GM18505 (cell line): Measurements from ENCODE around the gene CLDN22.

Source experiments
- ATAC-seq: cut with Tn5 transposase; IDR thresholded peaks from one replicate; pipeline ENCODE4 v1.9.1; 2021; ENCODE audit not compliant: unreplicated experiment
- POLR2A ChIP-seq: IDR thresholded peaks from 4 replicates; pipeline ENCODE4 v1.6.1; 2011; ENCODE audit warnings: borderline replicate concordance; ENCODE audit not compliant: insufficient read depth, insufficient read length; ENCODE audit errors: extremely low read depth

The CLDN22 gene

DNA sequence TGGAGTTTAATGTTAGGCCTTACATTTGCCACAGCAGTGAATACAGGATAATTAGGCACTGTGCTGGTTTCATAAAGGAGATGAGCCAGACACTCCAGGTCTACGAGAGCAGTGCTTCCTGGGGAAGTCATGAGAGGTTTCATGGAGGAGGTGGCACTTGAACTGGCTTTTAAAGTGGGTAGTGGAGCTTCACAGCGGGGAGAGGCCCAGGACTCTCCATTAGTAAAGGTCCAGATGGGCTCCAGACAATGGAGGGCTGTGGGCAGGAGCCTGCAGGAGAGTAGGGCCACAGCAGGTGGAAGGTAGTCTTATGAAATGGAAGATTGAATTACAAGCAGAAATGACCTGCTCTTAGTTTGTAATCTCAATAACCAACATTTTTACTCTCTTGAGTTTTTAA lies 29.0 kb downstream of the CLDN22 start:
- ATAC-seq: no peak
- no peak for TF ChIP-seq POLR2A

GRCh38 chr4:183289688-183290087 lies 30.4 kb downstream of the CLDN22 start:
- ATAC-seq: no peak
- no peak for TF ChIP-seq POLR2A

GRCh38 chr4:183288955-183289354 lies 31.1 kb downstream of the CLDN22 start:
- ATAC-seq: no peak

DNA sequence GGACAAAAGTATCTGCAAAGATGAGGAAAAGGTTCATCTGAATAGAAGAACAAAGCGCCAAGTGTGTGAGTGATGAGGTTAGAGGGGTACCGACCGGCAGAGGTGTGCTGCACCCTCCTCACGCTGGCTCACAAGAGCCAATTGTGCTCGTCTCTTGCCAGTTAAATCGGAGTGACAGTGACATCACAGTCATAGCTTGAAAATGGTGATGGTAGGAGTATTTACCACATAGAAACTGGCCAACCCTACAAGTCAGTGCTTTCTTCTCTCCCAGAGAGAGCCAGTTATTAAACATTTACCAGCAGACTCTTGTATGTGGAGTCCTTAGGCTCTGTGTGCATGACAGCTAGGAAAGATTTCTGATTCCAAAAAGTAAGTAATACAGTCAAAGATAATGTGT lies 32.4 kb downstream of the CLDN22 start:
- TF ChIP-seq POLR2A: no peak
- ATAC-seq: peak; percentile 65

More at GRCh38 chr4:183288955-183289354, 31.1 kb downstream of the CLDN22 start:
- TF ChIP-seq POLR2A: no peak

- TF ChIP-seq POLR2A: no peak
Measured at GRCh38 chr4:183287309-183287659, 32.8 kb downstream of the CLDN22 start.

DNA sequence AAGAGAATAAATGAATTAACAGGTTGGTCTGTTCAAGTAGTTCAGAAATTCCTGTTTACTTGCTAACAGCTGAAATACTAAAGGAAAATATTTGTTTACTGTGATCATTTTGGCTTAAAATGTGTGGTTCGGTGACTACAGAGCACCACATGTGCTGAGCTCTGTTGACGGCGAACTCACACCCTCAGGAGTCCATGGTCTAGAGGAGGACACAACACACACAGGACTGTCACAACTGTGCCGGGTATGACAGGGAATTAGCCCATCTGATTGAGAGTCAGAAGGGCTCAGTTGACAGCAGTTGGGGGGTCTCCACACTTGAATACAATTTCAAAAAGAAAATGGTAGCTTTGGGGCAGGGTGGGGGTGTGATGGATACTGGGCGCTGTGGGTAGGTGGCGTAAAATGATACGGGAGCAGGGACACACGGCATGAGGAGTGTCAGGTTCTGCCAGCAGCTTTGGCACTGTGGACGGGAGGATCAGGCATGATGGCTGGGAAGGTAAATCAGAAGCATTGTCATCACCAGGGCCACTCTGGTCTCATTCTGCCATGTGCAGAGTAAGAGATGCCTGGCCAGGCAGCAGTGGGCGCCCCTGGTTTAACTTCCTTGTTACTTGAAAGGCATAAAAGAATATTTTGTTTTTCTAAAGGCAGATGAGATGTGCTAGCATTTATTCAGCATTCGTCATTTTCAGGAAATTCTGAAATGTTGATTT lies 33.3 kb downstream of the CLDN22 start:
- TF ChIP-seq POLR2A: no peak
- peak; percentile 23 for ATAC-seq

More at GRCh38 chr4:183287309-183287659, 32.8 kb downstream of the CLDN22 start:
- ATAC-seq: peak; percentile 66

DNA sequence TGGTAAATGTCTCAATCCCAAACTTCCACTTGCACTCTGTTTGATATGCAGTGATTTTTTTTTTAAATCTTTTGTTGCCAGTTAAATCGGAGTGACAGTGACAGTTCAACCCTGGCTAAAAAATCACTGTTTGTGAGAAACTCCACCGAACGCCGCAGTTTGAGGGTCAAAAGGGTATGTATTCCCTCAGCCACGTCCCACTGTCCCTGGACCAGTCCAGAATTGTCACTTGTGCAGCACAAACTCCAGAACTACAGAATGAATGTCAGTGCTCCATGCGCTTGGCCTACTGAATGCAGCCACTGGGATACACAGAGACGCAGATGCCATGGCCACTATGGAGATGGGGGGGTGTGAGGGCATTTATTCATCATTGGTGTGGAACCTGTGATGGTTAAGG lies 34.2 kb downstream of the CLDN22 start:
- no peak for TF ChIP-seq POLR2A
- no peak for ATAC-seq

GRCh38 chr4:183284965-183285364 lies 35.1 kb downstream of the CLDN22 start:
- no peak for TF ChIP-seq POLR2A
- ATAC-seq: no peak

GRCh38 chr4:183284258-183284785 lies 35.8 kb downstream of the CLDN22 start:
- ATAC-seq: no peak
- no peak for TF ChIP-seq POLR2A

DNA sequence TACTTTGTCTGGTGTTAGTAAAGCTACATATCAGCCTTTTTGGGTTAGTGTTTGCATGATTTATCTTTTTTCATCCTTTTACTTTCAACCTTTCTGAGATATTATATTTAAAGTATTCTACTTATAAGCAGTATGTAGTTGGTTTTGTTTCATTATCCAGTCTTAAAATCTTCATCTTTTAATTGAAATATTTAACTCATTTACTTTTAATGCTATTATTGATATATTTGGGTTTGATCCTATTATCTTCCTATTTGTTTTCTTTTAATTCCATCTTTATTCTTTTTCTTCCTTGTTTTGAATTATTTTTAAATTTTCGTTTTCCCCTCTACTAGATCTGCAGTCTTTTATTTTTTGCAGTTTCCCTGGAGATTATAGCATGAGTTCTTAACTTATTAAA lies 44.0 kb downstream of the CLDN22 start:
- no peak for TF ChIP-seq POLR2A
- no peak for ATAC-seq

- no peak for ATAC-seq
- TF ChIP-seq POLR2A: no peak
Measured at GRCh38 chr4:183272384-183272783, 47.7 kb downstream of the CLDN22 start.

DNA sequence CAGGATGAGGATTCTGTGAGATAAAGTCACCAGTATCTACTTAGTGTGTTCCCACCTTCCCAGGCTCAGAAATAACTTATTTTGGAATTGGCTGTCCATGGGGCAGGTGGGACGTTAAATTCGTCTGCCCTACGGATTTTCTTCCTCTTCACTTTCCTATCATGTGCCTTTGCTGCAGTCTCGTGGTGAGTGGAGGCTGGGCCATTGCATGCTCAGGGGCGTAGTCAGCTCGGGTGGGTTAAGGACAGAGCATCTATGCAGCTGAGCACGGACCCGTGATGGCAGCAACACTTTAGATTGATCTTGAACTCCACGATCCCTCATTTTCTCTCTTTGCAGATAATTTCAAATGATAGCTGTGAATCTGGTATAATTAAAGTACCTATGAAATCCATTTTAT lies 51.5 kb downstream of the CLDN22 start:
- ATAC-seq: no peak

More for the DNA sequence above, 51.5 kb downstream of the CLDN22 start:
- no peak for TF ChIP-seq POLR2A
